MM.1S (cell line): ENCODE measurements around the gene TMEM44.

Source experiments
- CTCF ChIP-seq: fragments of 300-600 bp; sonication (generic); IDR thresholded peaks from 2 replicates; pipeline ENCODE4 v1.5.1; 2016; ENCODE audit warnings: antibody characterized with exemption, low read length, mixed read lengths
- EZH2 ChIP-seq: fragments of 300-600 bp; sonication (generic); optimal IDR thresholded peaks from 2 replicates; pipeline ENCODE3; 2017; ENCODE audit warnings: low read depth, mild to moderate bottlenecking, antibody characterized with exemption, low read length, mixed read lengths
- EZH2phosphoT487 ChIP-seq: fragments of 300-600 bp; sonication (generic); IDR thresholded peaks from 2 replicates; pipeline ENCODE4 v1.6.1; 2018; ENCODE audit warnings: antibody characterized with exemption, low read length

GRCh38 chr3:194602669-194603171 lies 30.5 kb downstream of the TMEM44 start:
- TF ChIP-seq EZH2phosphoT487, result no peak
- no peak for TF ChIP-seq CTCF
- TF ChIP-seq EZH2, result no peak
